DND-41 (cell line): Measurements from ENCODE around the gene CDC42SE2.

Experiments
- CTCF ChIP-seq: IDR thresholded peaks from 2 replicates; pipeline ENCODE4 v1.5.1; 2012; ENCODE audit warnings: borderline replicate concordance, low read length, moderate library complexity, mild to moderate bottlenecking; ENCODE audit not compliant: poor library complexity, severe bottlenecking; ENCODE audit errors: extremely low read depth
- EZH2 ChIP-seq: IDR thresholded peaks from 3 replicates; pipeline ENCODE4 v1.6.1; 2012; ENCODE audit warnings: borderline replicate concordance, low read depth, mild to moderate bottlenecking, moderate library complexity, low read length, inconsistent platforms; ENCODE audit not compliant: severe bottlenecking

GRCh38 chr5:131324303-131324702, 60.5 kb downstream of the CDC42SE2 start:
- TF ChIP-seq CTCF (no peak), EZH2 (no peak)
